GM21723 (cell line): Measurements from ENCODE around the gene ATG5.
"Not testable (repeated sequence)": the region's sequence is repeated elsewhere in the genome, so short reads cannot be mapped to it uniquely, and the experiment has no call there.

Source experiments
- ATAC-seq: cut with Tn5 transposase; IDR thresholded peaks from one replicate; pipeline ENCODE4 v1.9.1; 2021; ENCODE audit warnings: mild to moderate bottlenecking, moderate library complexity; ENCODE audit not compliant: unreplicated experiment

Gene ATG5

GRCh38 chr6:106259748-106260147, 65.8 kb downstream of the ATG5 start:
- not testable (repeated sequence) for ATAC-seq

GRCh38 chr6:106258726-106259125, 66.8 kb downstream of the ATG5 start:
- ATAC-seq, result no peak

DNA sequence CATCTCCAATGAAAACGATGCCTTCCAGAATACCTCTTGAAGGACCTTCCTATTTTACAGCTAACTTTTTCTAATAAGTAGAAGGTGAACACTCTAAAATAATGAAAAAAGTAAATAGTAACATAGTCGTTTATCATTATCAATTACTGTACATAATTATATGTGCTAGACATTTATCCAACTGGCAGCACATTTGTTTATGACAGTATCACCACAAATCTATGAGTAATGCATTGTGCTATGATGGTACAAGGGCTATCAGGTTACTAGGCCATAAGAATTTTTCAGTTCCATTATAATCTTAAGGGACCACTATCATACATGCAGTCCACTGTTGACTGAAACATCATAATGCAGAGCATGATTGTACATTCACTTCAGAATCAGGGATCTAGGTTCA, 68.4 kb downstream of the ATG5 start:
- ATAC-seq, result no peak

DNA sequence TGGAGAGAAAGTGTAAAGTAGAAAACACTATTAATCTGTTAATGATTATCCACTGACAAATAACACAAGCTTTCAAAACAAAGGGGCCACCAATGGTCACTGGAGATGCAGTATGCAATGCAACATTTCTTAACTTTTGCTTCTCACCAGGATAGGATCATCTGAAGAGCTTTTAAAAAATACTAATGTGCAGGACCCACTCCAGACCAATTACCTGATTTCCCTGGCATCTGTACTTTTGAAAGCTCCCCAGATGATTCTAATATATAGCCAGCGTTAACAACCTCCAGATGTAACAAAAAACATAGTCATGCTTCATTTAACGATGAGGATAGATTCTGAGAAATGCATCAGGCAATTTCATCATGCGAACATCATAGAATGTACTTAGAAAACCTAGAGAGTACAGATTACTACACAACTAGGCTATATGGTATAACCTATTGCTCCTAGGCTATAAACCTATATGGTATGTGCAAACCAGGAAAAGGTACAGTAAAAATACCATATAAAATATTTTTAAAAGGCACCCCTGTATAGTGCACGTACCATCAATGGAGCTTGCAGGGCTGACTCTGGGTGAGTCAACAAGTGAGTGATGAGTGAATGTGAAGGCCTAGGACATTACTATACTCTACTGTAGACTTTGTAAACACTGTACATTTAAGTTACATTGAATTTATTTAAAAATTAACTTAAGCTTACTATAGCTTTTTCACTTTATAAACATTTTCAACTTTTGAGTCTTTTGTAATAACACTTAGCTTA, 69.2 kb downstream of the ATG5 start:
- ATAC-seq, result no peak

DNA sequence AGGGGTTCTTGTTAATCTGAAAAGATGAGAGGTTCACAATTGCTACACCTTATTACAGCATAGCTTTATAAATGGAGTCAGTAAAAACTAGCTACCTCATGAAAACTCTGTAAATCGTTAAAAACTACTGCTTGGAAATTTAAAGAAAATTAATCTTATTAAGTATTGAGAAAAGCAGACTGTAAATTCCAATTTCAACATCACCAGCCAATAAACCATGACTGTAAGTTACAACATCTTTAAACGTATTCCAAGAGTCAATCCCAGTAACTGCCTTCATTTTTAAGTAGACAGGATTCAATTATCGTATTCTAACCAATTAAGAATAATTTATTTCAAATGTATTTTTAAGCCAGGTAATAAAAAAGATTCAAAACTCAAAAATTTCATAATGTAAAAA, 70.3 kb downstream of the ATG5 start:
- no peak for ATAC-seq

- ATAC-seq, result no peak
Measured at GRCh38 chr6:106254636-106255035, 70.9 kb downstream of the ATG5 start.

DNA sequence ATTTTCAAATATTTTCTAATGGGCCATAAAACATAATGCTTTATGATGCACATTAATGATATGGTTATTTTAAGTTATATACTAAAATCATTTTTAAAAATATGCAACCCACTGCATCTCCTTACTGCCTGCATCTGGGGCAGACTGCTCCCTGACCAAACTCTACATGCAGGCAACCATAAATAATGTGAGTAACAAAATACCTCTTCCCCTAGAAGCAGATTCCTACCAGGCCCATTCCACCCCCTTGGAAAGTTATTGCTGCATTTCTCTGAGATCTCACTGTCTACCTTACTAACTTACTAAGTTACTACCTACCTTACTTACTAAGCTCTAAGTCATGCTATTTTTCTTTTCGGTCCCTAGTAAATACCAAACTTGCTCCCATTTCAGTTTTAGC, 71.8 kb downstream of the ATG5 start:
- no peak for ATAC-seq

DNA sequence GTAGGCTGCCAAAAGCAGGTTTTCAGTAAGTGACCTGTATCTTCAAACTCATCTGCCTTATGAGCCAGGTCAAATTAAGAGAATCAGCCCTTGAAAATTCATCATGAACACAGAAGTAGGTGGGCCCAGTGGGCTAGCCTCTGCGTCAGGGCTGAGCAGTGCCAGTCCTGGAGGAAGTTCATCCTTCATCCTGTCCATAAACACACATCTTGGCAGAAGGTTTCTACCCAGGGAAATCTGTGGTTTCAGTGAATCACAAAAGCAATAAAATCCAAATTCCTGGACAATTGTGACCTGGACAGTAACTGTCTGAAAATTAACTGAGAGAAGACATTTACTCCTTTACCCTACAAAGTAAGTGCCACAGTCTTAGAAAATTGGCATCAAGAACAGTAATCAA, 72.4 kb downstream of the ATG5 start:
- no peak for ATAC-seq

DNA sequence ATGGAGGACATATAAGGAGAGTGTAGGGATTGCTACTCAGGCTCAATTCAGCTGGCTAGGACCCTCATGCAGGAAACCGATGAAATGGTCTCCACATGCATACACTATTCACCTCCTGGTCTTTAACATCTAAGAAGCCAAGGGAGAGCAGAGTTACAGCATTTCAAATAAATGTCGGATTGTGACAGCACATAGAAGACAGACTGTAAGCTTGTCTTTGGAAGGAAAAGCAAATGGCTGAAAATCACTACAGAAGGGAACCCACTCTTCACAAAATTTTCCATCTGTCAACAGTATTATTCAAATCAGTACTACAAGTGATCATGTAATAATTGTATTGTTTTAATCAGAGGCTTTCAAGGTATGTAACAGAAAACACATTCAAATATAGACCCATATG, 72.9 kb downstream of the ATG5 start:
- ATAC-seq, result no peak

- not testable (repeated sequence) for ATAC-seq
Measured at GRCh38 chr6:106251531-106252255, 73.9 kb downstream of the ATG5 start.

DNA sequence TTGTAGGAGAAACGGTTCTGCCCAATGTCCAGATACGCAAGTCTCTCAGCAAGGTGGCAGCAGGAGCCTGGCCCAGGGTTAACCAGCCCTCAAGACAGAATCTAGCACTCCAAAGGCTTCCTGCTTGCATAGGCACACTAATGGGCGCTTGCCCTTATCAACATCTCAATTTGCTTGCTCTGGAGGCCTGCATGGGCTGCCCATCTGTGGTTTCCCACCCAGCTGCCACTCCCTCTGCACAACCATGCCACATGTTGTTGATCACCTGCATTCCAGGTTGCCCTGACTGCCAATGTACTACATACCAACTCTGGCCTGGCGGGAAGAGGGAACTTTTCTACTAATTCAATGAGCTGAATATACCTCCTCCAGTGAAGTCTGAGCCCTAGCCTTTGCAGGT, 74.6 kb downstream of the ATG5 start:
- no peak for ATAC-seq

DNA sequence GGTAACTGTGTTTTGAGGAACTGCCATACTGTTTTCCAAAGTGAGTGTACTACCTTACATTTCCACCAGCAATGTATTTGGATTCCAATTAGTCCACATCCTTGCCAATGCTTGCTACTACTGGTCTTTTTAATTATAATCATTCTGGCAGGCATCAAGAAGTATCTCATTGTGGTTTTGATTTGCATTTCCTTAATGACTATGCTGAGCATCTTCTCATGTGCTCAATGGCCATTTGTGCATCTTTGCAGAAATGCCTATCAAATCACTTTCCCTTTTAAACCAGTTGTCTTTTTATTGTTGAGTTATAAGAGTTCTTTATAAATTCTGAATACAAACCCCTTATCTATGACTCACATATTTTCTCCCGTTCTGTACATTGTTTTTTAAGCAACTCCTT, 75.9 kb downstream of the ATG5 start:
- no peak for ATAC-seq

DNA sequence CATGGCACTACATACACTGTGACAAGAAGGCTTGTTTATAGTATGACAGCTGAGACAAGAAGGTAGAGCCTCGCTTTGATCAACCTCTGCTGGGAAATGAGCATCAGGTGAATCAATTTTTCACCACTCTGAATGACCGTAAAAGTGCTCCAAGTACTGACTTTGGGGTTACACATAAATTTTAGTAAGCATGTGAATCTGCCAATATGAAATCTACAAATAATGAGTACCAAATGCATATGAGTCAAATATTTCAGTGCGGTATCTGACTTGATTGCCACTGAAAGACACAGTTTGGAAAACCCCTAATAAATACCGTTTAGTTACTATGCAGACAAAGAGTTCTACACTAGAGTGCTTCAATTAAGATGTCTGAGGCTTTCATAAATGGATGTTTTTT, 77.8 kb downstream of the ATG5 start:
- peak; percentile 39 for ATAC-seq

DNA sequence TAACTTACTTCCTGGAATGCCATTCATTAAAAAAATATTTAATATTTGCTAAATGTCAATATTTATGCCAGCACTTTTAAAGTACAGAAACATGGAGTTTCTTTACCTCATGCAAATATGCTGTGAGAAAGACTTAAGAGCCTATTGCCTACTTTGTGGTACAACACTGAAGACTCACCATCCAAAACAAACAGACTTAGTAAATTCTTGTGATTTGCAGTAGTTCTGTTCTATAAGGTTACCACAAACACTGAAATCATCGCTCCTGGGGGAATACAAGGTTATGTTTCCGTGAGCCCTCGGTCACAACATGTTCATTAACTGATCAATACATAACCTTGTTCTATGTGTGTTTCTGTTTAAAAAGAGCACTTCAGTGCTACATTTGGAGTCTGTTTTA, 78.3 kb downstream of the ATG5 start:
- ATAC-seq, result peak; percentile 58

DNA sequence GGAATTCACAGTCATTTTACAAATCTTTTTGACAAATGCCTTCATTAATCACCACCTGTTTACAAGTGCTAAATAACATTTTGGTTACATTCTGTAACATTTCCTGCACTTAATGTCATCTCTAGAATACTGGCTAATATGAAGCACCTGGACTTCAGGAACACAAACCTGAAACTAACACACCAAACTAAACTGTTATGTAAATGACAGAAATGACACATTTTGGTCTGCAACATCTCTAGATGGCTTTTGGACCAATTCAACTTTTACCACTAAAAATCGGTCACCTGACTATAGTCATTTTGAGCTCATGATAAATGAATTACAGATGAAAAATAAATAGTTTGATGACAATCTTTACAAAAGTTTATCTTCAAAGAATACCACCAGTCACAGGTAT, 80.6 kb downstream of the ATG5 start:
- ATAC-seq, result peak; percentile 67

- no peak for ATAC-seq
Measured at GRCh38 chr6:106244521-106244920, 81.0 kb downstream of the ATG5 start.

DNA sequence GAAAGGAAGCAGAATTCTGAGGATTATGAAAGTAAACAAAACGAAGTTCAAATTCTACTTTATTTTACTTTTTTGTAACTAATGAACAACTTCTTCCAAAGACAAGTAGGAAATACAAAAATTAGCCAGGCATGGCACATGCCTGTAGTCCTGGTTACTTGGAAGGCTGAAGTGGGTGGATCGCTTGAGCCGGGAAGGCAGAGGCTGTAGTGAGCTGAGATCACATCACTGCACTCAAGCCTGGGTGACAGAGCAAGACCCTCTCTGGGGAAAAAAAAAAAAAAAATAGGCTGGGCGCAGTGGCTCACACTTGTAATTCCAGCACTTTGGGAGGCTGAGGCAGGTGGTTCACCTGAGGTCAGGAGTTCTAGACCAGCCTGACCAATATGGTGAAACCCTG, 82.3 kb downstream of the ATG5 start:
- ATAC-seq, result no peak

DNA sequence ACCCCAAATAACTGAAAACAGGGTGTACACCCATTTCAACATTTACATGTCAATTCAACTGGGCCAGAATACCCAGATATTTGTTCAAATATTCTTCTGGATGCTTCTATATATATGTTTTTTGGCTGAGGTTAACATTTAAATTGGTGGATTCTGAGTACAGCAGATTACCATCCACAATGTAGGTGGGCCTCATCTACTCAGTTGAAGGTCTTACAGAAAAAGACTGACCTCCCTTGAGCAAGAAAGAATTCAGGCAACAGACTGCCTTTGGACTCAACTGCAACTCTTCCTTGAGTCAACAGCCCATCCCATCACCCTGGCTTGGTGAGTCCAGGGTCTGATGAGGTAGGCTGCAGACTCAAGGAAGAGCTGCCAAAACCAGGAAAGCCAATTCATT, 84.1 kb downstream of the ATG5 start:
- no peak for ATAC-seq

GRCh38 chr6:106237286-106237685, 88.3 kb downstream of the ATG5 start:
- ATAC-seq, result no peak

GRCh38 chr6:106229876-106230445, 95.6 kb downstream of the ATG5 start:
- not testable (repeated sequence) for ATAC-seq

DNA sequence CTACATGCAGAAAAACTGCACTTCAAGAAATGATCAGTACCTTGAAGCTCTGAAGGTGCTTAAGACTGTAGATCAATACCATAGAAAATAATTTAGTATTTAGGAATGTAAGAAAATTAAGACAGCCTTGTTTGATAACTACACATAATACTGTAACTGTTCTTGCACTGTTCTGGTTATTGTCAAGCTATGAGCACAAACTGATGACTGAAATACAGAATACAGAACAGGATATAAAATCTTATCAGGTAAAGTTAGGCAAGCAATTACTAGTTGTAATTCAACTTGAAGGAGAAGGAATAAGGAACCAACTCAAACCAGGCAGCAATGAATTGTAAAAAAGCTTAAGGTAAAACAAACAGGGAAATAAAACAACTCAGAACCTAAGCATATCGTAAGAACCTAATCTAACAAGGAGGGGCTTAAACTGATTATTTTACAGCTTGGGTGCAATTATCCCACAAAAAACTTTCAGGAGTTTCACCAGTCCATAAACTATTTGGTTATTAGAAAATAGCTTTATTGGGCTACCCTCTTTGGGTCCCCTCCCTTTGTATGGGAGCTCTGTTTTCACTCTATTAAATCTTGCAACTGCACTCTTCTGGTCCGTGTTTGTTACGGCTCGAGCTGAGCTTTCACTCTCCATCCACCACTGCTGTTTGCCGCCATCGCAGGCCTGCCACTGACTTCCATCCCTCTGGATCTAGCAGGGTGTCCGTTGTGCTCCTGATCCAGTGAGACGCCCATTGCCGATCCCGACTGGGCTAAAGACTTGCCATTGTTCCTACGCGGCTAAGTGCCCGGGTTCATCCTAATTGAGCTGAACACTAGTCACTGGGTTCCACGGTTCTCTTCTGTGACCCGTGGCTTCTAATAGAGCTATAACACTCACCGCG, 97.7 kb downstream of the ATG5 start:
- no peak for ATAC-seq
